ENCODE measurements around the gene TRIM3.
A peak's percentile ranks its signal among the peaks of the same experiment; 100 is the strongest.
"Not testable (repeated sequence)": the region's sequence is repeated elsewhere in the genome, so short reads cannot be mapped to it uniquely, and the experiment has no call there.

Gene TRIM3

GRCh38 chr11:6473451-6474412, at the start of gene TRIM3:
TRIM3 (minus strand) TSS chr11:6473941; CDS start chr11:6465695, 8,246 bp downstream.
- DNase-seq = peak; percentile 70

GRCh38 chr11:6523253-6523652, 49.5 kb upstream of the TRIM3 start:
- DNase-seq = no peak

GRCh38 chr11:6521946-6522345, 48.2 kb upstream of the TRIM3 start:
- DNase-seq = not testable (repeated sequence)

GRCh38 chr11:6520265-6520664, 46.5 kb upstream of the TRIM3 start:
- no peak for DNase-seq

- no peak for DNase-seq
Observed at GRCh38 chr11:6516865-6517264, 43.1 kb upstream of the TRIM3 start.

GRCh38 chr11:6505577-6506240, 32.0 kb upstream of the TRIM3 start:
- DNase-seq = no peak

GRCh38 chr11:6504166-6504565, 30.4 kb upstream of the TRIM3 start:
- no peak for DNase-seq

GRCh38 chr11:6502382-6502781, 28.6 kb upstream of the TRIM3 start:
- DNase-seq = no peak

- DNase-seq = no peak
Observed at GRCh38 chr11:6498544-6498943, 24.8 kb upstream of the TRIM3 start.

- no peak for DNase-seq
Observed at GRCh38 chr11:6498121-6498520, 24.4 kb upstream of the TRIM3 start.

- DNase-seq = no peak
Observed at GRCh38 chr11:6497069-6497839, 23.5 kb upstream of the TRIM3 start, which contains the start of gene DNHD1. DNHD1 (plus strand) TSS chr11:6497280; CDS start chr11:6498216, 936 bp downstream.

- no peak for DNase-seq
Observed at GRCh38 chr11:6489306-6489705, 15.6 kb upstream of the TRIM3 start.

- no peak for DNase-seq
Observed at GRCh38 chr11:6488821-6489220, 15.1 kb upstream of the TRIM3 start.

GRCh38 chr11:6488342-6488741, 14.6 kb upstream of the TRIM3 start:
- DNase-seq = no peak

- no peak for DNase-seq
Observed at GRCh38 chr11:6486938-6487337, 13.2 kb upstream of the TRIM3 start.

GRCh38 chr11:6486256-6486655, 12.5 kb upstream of the TRIM3 start:
- DNase-seq = no peak

- DNase-seq = no peak
Observed at GRCh38 chr11:6485661-6486060, 11.9 kb upstream of the TRIM3 start.

- no peak for DNase-seq
Observed at GRCh38 chr11:6483015-6483414, 9.3 kb upstream of the TRIM3 start.

- DNase-seq = no peak
Observed at GRCh38 chr11:6482441-6482840, 8.7 kb upstream of the TRIM3 start.

GRCh38 chr11:6481924-6482275, 8.2 kb upstream of the TRIM3 start:
- DNase-seq = no peak

GRCh38 chr11:6481012-6481923, 7.5 kb upstream of the TRIM3 start, which contains the start of the genes ARFIP2 and TIMM10B:
ARFIP2 (minus strand) TSS chr11:6481331; CDS start chr11:6480421, 910 bp downstream.
TIMM10B (plus strand) TSS chr11:6481501; CDS start chr11:6481517, 16 bp downstream.
- peak; percentile 98 for DNase-seq

Measured in activated naive CD4-positive, alpha-beta T cell treated with Interleukin-2 at 50 U/mL for 16 hours (primary cell).